Right forelimb (tissue), 1 donor: ENCODE measurements around the gene ANKRD35.
A peak's percentile ranks its signal among the peaks of the same experiment; 100 is the strongest.
"Not testable (repeated sequence)": the region's sequence is repeated elsewhere in the genome, so short reads cannot be mapped to it uniquely, and the experiment has no call there.

Source experiments
- DNase-seq: peaks from one replicate; pipeline ENCODE4 v3.0.0-alpha.2; 2018

ANKRD35 gene

DNA sequence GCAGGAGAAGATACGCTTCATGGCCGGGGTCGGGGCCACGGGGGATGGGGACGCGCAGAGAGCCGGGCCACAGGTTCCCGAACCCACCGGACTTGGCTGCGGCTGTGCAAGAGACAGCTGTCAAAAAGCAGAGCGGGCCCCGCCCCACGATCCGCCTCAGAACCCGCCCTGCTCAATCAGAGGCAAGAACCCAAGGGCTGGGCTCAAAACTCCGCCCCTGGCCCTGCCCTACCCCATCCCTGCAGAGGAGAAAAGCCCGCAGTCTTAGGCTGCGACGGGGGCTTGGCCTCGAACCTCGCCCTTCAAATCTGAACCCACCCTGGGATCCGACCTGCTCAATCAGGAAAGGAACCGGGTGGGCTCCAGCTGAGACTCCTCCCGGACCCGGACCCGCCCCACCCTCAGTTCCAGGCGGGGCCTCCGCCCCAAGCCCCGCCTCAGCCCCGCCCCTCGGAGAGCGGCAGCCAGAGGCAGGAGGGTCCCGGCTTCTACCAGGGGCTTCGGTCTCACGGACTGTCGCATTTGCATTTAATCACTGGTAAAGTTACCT, at the start of gene ANKRD35:
ANKRD35 (minus strand) TSS at position 129 of the 550 bp plus-strand sequence; CDS start at position 21, 108 bp downstream.
- peak; percentile 85 for DNase-seq

DNA sequence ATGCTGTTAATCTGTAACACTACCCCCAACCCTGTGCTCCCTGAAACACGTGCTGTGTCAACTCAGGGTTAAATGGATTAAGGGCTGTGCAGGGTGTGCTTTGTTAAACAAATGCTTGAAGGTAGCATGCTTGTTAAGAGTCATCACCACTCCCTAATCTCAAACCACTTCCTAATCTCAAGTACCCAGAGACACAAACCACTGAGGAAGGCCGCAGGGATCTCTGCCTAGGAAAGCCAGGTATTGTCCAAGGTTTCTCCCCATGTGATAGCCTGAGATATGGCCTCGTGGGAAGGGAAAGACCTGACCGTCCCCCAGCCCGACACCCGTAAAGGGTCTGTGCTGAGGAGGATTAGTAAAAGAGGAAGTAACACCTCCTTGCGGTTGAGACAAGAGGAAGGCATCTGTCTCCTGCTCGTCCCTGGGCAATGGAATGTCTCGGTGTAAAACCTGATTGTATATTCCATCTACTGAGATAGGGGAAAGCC, 46.9 kb upstream of the ANKRD35 start:
- DNase-seq, result not testable (repeated sequence)

GRCh38 chr1:145927916-145928643, 42.4 kb upstream of the ANKRD35 start:
- DNase-seq, result no peak

DNA sequence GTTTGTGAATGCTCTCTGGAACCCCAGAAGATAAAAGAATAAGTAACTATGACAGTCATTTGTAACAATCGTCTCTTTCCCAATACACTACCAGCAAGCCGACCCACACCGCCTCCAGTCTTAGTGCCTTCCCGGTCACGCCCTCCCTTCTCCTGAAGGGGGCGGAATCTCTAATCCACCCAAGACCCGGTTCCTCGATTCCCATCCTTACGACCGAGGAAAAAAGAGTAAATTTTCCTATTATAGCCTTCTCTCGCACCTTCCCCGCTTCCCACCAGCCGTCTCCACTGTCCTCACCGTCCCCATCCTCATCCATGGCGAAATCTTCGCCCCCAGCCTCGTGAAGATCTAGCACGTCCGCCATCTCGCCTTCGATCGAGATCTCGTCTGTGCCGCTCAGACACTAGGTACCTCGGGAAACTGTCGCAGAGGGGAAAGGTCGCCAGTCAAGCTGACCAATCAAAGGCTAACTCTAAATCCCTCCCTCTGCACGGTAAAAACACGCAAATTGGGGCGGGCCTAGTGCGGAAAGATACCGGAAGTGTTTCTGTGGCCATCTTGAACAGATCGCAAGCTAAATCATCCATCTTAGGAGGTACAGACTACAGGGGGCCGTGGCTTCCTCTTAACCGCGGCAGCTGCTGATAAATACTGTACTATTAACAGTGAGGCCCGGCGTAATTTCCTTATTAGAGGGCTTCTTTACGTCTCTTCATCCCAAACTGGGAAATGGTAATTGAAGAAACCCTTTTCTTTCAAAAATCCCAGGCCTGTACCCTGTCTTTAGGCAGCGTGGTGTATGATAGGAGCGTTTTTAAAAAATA, 41.6 kb upstream of the ANKRD35 start, which contains the start of gene RBM8A:
RBM8A (minus strand) TSS at position 422 of the 824 bp plus-strand sequence; CDS start at position 364, 58 bp downstream.
- peak; percentile 94 for DNase-seq

- no peak for DNase-seq
Measured at GRCh38 chr1:145926686-145927062, 41.0 kb upstream of the ANKRD35 start.

- DNase-seq, result no peak
Measured at GRCh38 chr1:145922266-145922665, 36.6 kb upstream of the ANKRD35 start.

DNA sequence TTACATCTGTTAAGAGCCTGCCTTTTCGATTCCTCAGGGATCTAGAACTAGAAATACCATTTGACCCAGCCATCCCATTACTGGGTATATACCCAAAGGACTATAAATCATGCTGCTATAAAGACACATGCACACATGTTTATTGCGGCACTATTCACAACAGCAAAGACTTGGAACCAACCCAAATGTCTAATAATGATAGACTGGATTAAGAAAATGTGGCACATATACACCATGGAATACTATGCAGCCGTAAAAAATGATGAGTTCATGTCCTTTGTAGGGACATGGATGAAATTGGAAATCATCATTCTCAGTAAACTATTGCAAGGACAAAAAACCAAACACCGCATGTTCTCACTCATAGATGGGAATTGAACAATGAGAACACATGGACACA, 34.6 kb upstream of the ANKRD35 start:
- DNase-seq, result not testable (repeated sequence)

DNA sequence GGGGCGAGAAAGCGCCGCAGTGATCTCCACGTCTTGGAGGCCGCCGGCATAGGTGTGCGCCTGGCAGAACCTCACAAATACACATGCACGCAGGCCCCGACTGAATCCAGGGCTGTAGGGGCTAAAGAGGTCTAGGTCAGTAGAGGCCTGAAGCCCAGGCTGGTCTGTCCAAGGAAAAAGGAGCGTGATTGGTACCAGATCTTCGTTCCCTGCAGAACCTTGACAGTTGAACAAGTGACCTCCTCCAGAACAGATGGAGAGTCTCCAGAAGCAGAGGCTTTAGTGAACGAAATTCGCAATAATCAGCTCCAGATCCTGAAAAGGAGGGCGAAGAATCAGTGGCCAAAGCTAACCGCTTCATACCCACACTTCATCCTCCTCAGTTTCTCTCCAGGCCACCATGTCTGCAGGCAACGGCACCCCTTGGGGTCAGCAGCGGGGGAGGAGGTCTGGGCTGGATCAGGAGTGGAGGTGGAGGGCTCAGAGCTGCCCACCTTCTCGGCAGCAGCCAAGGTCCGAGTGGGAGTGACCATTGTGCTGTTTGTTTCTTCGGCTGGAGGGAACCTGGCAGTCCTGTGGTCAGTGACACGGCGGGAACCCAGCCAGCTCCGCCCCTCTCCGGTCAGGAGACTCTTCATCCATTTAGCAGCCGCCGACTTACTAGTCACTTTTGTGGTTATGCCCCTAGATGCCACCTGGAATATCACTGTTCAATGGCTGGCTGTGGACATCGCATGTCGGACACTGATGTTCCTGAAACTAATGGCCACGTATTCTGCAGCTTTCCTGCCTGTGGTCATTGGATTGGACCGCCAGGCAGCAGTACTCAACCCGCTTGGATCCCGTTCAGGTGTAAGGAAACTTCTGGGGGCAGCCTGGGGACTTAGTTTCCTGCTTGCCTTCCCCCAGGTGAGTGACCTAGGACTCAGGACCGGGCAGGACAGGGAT, 33.6 kb upstream of the ANKRD35 start:
- DNase-seq, result no peak

GRCh38 chr1:145918144-145918991, 32.7 kb upstream of the ANKRD35 start, which contains the start of gene PEX11B:
Gene PEX11B, minus strand, starts transcription at chr1:145918717. Its CDS starts 29 bp downstream, at chr1:145918688.
- peak; percentile 93 for DNase-seq

- DNase-seq, result no peak
Measured at GRCh38 chr1:145917595-145917994, 31.9 kb upstream of the ANKRD35 start.

- no peak for DNase-seq
Measured at GRCh38 chr1:145916745-145917144, 31.1 kb upstream of the ANKRD35 start.

GRCh38 chr1:145912128-145912641, 26.5 kb upstream of the ANKRD35 start:
- DNase-seq, result no peak

- no peak for DNase-seq
Measured at GRCh38 chr1:145908653-145909052, 23.0 kb upstream of the ANKRD35 start.

GRCh38 chr1:145906954-145907753, 21.5 kb upstream of the ANKRD35 start:
- no peak for DNase-seq

DNA sequence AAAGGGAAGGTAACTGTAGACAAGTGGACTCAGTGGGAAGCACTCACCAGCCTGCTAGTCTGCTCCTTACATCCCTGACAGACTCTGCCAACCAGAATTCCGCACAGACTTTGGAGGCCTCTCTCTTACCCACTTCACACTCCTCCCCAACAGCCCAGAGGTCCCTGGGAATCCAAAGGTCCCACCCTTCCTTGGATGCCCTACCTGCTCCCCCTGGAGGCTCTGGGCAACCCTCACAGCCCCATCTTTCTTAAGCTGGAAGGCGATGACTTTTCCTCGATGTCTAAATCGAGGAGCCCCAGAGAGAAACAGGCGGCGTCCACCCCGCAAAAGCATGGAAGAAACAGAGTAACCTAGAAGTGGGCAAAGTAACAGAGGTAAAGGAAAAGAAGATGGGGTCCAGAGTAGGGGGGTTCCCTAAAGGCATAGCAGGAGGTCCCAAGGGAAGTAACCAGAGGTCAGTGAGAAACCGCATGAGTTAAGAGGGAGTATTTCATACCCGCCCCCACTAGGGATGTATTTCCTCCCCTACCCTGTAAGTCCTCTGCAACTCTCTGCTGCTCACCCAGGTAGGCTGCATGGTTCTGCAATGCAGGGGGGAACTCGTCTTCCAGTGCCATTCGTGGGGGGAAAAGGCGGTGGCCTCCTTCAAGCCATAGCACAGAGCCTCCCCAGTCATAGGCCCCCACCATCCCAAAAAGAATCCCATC, 15.8 kb upstream of the ANKRD35 start:
- DNase-seq, result no peak

- no peak for DNase-seq
Measured at GRCh38 chr1:145898756-145899155, 13.1 kb upstream of the ANKRD35 start.

- DNase-seq, result no peak
Measured at GRCh38 chr1:145897969-145898368, 12.3 kb upstream of the ANKRD35 start.

DNA sequence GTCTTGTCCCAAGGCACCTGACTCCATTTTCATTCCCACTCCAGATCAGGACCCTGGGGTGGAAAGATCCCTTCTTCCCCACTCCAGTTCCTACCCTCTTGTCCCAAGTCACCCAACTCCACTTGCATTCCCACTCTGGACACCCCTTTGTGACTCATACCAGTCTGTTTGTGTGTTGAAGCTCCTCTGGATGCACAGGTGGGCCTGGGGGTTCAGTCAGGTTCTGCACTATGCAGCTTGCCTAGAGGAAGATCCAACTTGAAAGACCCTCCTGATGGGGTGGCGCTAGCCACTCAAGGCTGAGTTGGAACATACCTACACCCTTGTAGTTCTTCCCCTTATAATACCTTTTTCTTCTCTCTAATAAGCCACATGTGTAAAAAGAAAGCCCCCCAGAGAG, 9.8 kb upstream of the ANKRD35 start:
- DNase-seq, result no peak

DNA sequence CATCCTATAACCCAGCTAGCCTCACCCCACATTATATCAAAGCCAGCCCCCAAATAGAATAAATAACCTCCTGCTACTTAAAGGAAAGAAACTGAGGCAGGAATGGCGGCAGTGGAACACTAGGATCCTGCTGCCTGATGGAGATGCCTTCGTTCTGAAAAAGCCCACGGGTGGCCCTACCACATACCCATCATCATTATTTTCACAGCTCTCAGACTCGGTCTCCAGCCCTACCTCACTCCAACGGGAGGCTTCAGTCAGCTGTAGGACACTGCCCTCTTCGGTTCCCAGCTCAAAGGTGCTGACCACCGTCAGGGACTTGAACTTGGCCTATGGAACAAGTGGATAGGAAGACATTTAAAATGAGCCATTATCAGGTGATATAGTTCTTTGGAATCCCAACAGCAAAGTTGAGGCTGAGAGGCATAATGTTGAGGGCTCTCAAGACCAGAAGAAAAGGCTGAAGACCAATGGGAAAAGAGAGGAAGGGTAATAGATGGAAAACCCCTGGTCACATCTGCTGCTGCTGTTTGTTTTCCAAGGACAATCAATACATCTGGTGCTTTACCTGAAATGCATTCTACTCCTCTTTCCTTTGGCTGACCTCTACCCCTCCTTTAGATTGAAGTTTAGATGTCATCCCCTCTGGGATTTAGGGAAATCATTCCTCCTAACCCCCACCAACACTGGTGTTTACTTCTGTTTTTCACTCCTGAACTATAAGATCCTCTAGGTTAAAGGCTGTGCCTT, 7.8 kb upstream of the ANKRD35 start:
- DNase-seq, result no peak
